ENCODE data around the gene GALNT12. TPM values are rescaled to one million over a fixed set of nuclear protein-coding genes. Genes with fewer than 3 reads are reported as not detected.

The GALNT12 gene
- total RNA-seq, 1 donor from 2014 or later = 0.55 TPM

DNA sequence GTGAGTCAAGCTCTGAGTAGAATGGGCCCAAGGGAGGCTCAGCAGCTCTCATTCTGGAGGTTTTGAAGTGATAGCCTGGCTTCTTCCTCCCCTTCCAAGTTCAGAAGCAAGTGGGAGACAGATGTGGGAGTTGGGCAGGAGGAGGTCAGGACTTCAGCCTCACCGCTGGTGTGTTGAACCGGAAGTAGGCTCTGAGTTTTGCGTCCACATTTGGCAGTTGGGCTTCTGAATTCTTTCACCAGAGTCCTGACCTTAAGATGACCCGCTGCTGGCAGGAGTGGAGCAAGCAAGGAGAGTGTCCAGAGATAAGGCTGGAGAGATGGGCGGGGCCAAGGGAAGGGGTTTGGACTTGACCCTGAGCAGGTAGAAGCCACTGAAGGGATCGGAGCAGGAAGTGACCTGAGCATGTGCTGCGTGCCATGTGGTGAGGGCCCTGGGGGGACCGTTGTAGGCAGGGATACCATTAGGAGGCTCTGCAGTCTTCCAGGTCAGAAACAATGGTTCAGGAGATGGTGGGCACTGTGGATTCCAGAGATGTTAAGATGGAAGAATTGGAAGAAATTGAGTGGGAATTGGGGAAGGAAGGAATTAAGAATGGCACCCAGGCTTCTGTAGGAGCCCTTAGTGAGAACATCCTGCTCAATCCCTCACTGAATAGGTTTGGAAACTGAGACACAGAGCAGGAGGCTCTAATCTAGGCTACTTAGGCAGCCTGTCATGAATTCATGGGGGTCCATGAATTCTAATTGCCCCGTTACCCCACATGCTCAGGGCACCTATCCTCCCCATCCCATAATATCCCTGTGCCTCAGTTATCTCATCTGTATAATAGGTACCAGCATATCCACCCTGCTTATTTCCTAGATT lies 25.9 kb downstream of the GALNT12 start:
- H3K9me3 Mint-ChIP-seq (ENCODE audit: low read depth) = no peaks in the 10 kb centered on the region

DNA sequence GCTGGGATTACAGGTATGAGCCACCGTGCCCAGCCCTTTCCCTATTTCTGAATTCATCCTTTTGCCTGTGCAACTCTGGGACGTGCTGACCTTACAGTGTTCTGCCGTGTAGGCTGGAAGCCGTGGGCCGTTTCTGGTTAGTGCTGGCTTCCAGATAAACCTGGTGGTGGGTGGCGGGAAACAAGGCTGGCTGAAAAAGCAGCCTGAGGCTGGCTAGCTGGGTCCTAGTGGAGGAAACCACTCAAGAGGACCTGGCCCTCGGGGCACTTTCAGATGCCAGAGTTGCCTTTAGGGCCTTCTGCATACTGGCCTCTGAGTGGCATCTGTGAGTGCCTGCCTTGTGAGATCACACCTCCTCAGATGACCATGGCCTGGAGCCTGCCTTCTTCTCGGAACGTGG lies 26.9 kb downstream of the GALNT12 start:
- TF ChIP-seq, protein P1, sequence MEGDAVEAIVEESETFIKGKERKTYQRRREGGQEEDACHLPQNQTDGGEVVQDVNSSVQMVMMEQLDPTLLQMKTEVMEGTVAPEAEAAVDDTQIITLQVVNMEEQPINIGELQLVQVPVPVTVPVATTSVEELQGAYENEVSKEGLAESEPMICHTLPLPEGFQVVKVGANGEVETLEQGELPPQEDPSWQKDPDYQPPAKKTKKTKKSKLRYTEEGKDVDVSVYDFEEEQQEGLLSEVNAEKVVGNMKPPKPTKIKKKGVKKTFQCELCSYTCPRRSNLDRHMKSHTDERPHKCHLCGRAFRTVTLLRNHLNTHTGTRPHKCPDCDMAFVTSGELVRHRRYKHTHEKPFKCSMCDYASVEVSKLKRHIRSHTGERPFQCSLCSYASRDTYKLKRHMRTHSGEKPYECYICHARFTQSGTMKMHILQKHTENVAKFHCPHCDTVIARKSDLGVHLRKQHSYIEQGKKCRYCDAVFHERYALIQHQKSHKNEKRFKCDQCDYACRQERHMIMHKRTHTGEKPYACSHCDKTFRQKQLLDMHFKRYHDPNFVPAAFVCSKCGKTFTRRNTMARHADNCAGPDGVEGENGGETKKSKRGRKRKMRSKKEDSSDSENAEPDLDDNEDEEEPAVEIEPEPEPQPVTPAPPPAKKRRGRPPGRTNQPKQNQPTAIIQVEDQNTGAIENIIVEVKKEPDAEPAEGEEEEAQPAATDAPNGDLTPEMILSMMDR (IDR thresholded peaks at IDR 0.05) = no peak
- no peaks in the 10 kb centered on the region for H3K4me1 Mint-ChIP-seq (ENCODE audit: low read depth)
- H3K27ac Mint-ChIP-seq (ENCODE audit: unreplicated experiment) = no peak overlapping the region
- no peak overlapping the region for H3K4me3 Mint-ChIP-seq (ENCODE audit: unreplicated experiment)
- peaks cover 5% of the 10 kb centered on the region for H3K36me3 Mint-ChIP-seq (ENCODE audit: low read depth)
- peak; percentile 64 for DNase-seq (ENCODE audit: low spot score)
- peaks cover 17% of the 10 kb centered on the region for H3K27me3 Mint-ChIP-seq (ENCODE audit: low read depth)
- H3K9me3 Mint-ChIP-seq (ENCODE audit: low read depth) = no peaks in the 10 kb centered on the region

More for the DNA sequence above, 25.9 kb downstream of the GALNT12 start:
- no peaks in the 10 kb centered on the region for H3K4me1 Mint-ChIP-seq (ENCODE audit: low read depth)
- H3K36me3 Mint-ChIP-seq (ENCODE audit: low read depth) = peaks cover 5% of the 10 kb centered on the region
- no peak overlapping the region for H3K4me3 Mint-ChIP-seq (ENCODE audit: unreplicated experiment)
- H3K27me3 Mint-ChIP-seq (ENCODE audit: low read depth) = peaks cover 15% of the 10 kb centered on the region
- TF ChIP-seq, protein P1 (IDR thresholded peaks at IDR 0.05) = no peak
- no peak overlapping the region for H3K27ac Mint-ChIP-seq (ENCODE audit: unreplicated experiment)
- peak; percentile 50 for DNase-seq (ENCODE audit: low spot score)

- H3K9me3 Mint-ChIP-seq (ENCODE audit: low read depth) = no peaks in the 10 kb centered on the region
- H3K36me3 Mint-ChIP-seq (ENCODE audit: low read depth) = peaks cover 5% of the 10 kb centered on the region
- TF ChIP-seq, protein P1 (IDR thresholded peaks at IDR 0.05) = no peak
- H3K27ac Mint-ChIP-seq (ENCODE audit: unreplicated experiment) = no peak overlapping the region
- H3K4me3 Mint-ChIP-seq (ENCODE audit: unreplicated experiment) = no peak overlapping the region
- no peaks in the 10 kb centered on the region for H3K4me1 Mint-ChIP-seq (ENCODE audit: low read depth)
- peaks cover 17% of the 10 kb centered on the region for H3K27me3 Mint-ChIP-seq (ENCODE audit: low read depth)
- DNase-seq (ENCODE audit: low spot score) = no peak
These were observed 28.7 kb downstream of the GALNT12 start for GRCh38 chr9:98836206-98836605.

DNA sequence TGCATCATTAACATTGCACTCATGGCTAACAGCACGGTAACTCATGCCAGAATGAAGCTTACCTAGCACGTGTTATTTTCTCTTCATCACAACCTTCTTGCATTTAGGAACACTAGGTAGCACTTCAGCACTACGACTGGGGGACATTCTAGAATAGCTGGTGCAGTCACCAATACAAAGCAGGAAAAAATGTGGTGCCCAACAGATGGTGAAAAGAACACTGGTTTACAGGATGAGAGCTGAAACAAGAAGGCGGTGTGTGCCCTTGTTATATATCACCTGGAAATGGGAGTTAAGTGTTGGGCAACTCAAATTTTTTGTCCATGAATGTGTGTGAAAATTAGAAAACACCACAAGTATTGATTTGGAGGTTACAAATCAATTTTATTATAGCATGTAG lies 30.0 kb downstream of the GALNT12 start:
- Mint-ChIP-seq H3K36me3 (ENCODE audit: low read depth) (peaks cover 5% of the 10 kb centered on the region), H3K27ac (ENCODE audit: unreplicated experiment) (no peak overlapping the region), H3K27me3 (ENCODE audit: low read depth) (peaks cover 11% of the 10 kb centered on the region), H3K9me3 (ENCODE audit: low read depth) (no peaks in the 10 kb centered on the region), H3K4me1 (ENCODE audit: low read depth) (no peaks in the 10 kb centered on the region), H3K4me3 (ENCODE audit: unreplicated experiment) (no peak overlapping the region)
- DNase-seq (ENCODE audit: low spot score) = no peak
- TF ChIP-seq, protein P1 (IDR thresholded peaks at IDR 0.05) = no peak

GRCh38 chr9:98838155-98838867 lies 30.8 kb downstream of the GALNT12 start:
- no peak overlapping the region for H3K4me3 Mint-ChIP-seq (ENCODE audit: unreplicated experiment)
- peak; percentile 65 for DNase-seq (ENCODE audit: low spot score)
- TF ChIP-seq, protein P1 (IDR thresholded peaks at IDR 0.05) = no peak
- no peaks in the 10 kb centered on the region for H3K9me3 Mint-ChIP-seq (ENCODE audit: low read depth)
- H3K27ac Mint-ChIP-seq (ENCODE audit: unreplicated experiment) = no peak overlapping the region
- H3K4me1 Mint-ChIP-seq (ENCODE audit: low read depth) = no peaks in the 10 kb centered on the region
- peaks cover 5% of the 10 kb centered on the region for H3K36me3 Mint-ChIP-seq (ENCODE audit: low read depth)
- H3K27me3 Mint-ChIP-seq (ENCODE audit: low read depth) = peaks cover 11% of the 10 kb centered on the region

Measured in chondrocyte (in vitro differentiated cells).